GDM1 (cell line): ENCODE measurements around the gene COQ7.
A peak's percentile ranks its signal among the peaks of the same experiment; 100 is the strongest.

Experiments used
- DNase-seq: peaks from one replicate; lab custom pipeline; 2025; lab: John Stamatoyannopoulos, UW

COQ7 gene

DNA sequence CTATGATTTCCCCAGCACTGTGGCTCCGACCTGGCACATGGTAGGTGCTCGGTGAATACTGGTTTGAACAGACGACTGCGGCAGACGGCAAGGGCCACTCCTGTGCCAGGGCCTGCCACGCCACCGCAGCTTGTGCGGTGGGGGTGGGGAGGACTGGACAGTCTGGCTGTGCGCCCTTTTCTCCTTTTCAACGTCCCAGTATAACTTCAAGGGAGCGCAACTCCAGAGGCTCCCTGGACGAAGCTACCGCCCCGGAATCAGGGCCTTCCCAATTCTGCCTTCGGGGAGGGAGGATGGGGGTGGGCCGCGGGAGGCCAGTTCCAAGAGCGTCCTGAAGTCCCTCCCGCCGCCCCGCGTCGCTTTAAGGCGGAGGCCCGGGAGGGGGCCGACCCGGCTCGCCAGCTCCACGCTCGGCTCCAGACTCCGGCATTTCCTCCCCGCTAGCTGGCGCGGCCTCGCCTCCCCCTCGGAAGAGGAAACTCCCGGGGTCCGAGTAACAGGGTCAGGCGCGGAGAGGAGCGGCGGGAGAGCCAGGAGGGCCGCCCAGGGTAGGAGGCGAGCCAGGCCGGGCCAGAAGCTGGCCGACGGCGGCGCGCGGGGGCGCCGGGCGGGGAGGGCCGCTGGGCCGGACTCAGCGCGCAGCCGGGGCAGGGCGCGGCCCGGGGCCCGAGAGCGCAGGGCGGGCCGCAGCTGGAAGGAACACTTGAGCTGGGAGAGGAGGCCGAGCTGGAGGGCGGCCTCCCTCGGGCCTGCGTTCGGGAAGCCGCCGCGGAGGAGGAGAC lies 46.4 kb downstream of the COQ7 start, which contains the start of gene ITPRIPL2:
Gene ITPRIPL2, plus strand, starts transcription at position 388 of the 782 bp plus-strand sequence. CDS start 498 bp downstream, outside the sequence.
- DNase-seq: peak; percentile 55

DNA sequence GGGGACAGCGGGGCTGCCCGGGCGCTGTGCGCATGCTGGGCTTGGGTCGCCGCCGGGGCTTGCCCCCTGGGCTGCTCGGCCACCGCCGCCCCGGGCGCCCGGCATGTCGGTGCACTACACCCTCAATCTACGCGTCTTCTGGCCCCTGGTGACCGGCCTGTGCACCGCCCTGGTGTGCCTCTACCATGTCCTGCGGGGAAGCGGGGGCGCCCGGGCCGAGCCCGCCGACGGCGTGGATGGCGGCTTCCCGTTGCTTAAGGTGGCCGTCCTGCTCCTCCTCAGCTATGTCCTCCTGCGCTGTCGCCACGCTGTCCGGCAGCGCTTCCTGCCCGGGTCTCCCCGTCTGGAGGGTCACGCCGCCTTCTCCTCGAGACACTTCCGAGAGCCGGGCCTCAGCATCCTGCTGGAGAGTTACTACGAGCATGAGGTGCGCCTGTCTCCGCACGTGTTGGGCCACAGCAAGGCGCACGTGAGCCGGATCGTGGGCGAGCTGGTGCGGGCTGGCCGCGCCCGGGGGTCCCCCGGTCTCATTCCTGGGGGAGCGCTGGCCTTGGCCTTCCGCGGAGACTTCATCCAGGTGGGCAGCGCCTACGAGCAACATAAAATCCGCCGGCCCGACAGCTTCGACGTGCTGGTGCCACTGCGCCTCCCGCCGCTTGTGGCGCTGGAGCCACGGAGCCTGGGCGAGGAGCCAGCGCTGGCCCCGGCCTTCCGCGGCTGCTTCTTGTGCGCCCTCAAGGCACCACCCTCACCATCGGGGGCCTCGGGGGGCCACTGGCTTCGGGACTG lies 47.1 kb downstream of the COQ7 start:
- DNase-seq: no peak

DNA sequence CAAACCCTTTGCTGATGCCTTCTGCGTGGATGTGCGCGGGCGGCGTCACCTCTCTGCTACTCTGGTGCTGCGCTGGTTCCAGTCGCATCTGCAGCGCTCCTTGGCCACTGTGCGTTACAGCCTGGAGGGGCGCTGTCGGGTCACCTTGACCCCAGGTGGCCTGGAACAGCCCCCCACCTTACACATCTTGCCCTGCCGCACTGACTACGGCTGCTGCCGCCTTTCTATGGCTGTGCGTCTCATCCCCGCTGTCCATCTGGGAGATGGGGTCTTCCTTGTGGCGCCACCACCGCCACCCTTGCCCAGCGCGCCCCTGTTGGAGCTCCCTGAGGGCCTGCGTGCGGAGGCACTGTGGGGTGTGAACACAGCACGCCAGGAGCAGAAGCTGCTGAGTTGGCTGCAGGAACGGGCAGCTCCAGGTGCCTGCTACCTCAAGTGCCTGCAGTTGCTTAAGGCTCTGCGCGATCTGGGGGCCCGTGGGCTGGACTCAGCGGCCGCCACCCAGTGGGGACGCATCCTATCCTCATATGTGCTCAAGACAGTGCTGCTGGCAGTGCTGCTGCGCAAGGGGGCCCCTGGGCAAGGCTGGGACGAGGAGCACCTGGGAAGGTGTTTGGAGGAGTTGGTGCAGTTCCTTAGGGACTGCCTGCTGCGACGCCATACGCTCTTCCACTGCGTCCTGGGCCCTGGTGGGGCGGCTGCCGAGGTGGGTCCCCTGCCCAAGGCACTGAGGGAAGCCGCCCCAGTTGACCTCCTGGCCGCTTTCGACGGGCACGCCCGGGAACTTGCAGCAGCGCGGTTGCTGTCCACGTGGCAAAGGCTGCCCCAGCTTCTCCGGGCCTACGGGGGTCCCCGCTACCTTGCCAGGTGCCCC lies 48.0 kb downstream of the COQ7 start:
- DNase-seq: no peak

DNA sequence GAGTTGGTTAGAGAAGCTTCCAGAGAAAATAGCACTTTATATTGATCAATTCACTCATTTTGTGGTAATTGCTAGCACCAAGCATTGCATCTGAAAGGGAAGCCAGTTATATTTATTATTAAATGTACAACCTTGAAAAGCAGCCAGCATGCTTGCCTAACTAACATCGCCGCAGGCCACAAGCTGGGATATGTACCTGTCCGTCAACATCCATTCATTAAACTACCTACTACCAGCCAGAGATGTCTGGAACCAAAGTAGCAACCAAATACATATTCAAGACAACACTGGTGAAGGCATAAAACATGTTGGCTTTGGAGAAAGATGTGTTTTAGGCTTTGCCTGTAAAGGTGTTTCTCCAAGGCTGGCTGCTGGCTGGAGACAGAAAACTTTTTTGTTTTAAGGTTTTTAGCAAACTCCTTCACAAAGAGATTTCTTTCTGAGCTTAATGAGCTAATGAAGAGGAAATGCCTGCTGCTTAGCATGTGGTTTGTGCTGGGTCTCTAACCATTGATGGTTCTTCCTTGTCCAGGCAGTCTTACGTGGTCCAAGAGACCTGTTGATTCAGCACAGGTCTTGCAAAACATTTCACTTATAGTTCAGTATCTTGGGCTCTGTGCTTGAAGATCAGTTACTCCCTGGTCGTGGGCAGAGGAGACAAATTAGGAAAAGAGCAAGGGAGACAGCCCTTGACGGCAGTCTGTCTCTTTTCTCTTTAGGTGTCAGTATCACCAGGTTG lies 49.5 kb downstream of the COQ7 start:
- no peak for DNase-seq

DNA sequence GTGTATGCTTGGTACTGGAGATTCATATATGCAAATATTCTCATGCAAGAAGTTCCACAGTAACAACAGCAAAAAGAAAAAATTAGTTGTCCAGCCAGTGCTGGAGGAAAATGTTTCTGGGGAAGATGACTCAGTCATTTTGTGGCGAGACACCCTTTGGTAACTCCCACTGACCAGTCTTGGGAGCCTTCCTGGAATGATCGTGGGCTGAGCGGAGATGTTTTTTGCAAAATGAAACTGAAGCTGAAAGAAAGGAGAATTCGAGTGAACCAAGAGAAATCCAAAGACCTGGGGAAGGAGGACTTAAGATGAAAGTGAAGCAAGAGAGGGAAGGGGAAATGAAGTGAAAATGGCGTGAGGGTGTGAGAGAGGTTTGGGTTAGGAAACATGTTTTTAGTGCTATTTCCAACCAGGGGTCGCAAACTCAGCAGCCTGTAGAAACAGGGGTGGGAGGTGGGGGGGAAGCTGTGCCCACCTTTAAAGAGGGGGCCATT lies 51.6 kb downstream of the COQ7 start:
- peak; percentile 35 for DNase-seq

DNA sequence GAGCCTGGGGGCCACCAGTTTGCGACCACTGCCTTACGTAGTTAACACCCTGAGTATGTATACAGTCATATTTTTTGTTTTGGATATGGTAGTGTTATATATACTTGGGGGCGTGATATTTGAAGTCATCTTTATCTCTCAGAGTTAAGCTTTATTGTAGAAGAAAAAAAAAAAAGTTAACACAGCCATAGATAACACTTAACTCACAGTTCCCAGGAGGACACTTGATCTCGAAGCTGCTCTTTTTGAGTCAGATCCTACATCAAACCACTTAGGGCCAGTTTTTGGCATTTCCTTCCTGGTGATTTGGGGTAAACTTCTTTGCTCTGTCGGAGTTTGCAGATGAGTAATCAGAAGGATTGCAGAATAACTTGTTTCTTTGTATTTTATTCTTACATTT lies 52.1 kb downstream of the COQ7 start:
- DNase-seq: no peak

DNA sequence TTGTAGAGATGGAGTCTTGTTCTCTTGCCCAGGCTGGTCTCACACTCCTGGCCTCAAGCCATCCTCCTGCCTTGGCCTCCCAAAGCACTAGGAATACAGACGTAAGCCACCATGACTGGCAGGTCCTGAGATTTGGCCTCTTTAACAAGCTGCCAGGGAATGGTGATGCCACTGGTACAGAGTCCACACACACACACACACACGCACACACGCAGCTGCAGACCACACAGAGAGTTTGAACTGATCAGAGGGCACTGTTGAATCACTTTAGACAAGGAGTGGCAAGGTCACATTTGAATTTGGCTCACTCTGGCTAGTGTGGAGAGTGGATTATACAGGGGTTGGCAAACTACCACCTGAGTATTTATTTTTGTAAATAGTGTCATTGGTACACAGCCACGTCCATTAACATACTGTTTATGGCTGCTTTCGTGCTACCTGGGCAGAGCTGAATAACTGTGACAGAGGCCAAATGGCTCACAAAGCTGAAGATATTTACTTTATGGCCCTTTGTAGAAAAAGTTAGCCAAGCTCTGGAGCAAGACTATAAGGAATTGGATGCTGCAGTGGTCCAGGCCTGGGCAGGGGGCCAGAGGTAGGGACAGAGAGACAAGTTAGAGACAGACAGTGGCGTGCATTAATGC lies 56.2 kb downstream of the COQ7 start:
- DNase-seq: no peak

DNA sequence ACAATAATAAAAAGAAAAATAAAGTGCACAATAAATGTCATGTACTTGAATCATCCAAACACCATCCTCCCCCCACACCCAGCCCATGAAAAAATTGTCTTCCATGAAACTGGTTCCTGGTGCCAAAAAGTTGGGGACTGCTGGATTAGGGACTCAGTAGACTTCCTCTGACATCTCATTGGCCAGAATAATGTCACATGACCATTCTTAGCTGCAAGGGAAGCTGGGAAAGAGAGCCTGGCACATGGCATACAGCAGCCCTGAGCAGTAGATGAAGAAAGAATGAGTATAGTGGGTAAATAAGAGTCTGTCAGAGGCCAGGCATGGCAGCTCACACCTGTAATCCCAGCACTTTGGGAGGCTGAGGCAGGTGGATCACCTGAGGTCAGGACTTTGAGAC lies 58.9 kb downstream of the COQ7 start:
- no peak for DNase-seq

DNA sequence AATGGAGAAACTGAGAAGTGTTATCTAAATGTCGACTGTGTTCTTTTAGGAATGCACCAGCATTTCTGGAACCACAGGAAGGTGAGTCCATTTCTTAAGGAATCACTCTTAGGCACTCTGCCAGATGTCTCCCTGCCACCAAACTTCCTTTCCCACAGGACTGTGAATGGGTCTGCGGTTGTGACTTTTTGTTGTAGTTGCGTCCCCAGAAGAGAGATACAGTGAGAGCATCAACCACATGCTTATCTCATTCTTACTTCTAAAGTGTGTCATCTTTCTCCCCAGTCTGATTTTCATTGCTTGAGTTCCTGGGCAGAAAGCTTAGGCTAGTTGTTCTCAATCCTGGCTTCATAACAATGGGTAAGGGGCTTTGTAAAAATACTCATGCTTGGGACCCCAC lies 59.8 kb downstream of the COQ7 start:
- DNase-seq: no peak

DNA sequence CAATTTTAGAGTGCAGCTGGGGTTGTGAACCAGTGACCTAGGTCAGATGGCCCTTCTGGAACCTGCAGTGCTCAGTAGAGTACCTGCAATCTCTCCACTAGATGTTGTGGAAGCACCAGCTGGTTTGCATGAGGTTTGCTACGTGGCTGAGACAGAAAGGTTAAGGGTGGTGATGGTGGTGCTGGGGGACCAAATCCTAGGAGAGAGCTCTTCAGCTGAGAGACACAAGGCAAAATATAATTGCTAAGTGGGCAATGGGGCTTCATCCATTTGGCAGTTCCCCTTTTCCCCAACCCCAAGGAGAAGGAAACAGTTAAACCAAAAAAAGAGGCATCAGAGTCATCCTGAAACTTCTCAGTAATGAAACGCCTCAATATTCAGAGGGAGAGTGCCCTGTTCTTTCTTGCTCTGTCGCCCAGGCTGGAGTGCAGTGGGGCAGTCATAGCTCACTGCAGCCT lies 60.3 kb downstream of the COQ7 start:
- DNase-seq: no peak

DNA sequence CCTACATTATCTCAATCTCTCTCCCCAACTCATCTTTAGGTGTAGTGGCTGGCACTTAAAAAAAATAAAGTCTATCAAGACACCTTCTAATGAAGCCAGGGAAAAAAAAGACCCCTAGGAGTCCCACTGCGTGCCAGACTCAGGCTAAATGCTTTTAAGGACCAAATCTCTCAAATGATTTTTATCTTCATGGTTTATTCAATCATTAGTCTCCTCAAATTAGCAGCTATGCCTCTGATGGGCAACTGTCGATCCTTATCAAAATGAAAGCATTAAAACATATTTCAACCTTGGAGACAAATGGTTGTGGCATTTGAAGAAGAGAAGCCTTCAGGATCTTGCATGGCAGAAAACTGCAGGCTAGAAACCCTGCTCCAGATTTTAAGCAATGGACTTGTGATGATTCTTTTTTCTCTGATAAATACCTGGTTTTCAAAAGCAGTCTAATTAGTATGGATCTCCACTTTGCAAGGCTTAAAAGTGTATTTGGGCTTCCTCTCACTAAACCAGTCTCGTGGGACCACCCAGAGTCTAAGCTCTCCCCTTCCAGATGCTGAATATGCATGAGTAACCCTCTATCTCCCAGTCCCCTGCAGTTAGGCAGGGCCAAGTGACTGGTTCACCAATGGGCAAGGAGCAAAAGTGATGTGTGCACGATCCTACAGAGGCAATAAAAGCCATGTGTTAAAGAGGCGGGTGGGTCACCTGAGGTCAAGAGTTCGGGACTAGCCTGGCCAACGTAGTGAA lies 61.2 kb downstream of the COQ7 start:
- DNase-seq: no peak
